GM19463 (cell line): ENCODE data around the gene MRTFA.
"Not testable (repeated sequence)": the region's sequence is repeated elsewhere in the genome, so short reads cannot be mapped to it uniquely, and the experiment has no call there.

Experiments used
- ATAC-seq: cut with Tn5 transposase; IDR thresholded peaks from one replicate; pipeline ENCODE4 v1.9.1; 2021; ENCODE audit warnings: mild to moderate bottlenecking, moderate library complexity; ENCODE audit not compliant: unreplicated experiment

MRTFA gene

GRCh38 chr22:40560994-40561515 lies 75.5 kb downstream of the MRTFA start:
- no peak for ATAC-seq

- no peak for ATAC-seq
Measured at GRCh38 chr22:40560551-40560950, 76.0 kb downstream of the MRTFA start.

GRCh38 chr22:40557972-40558371 lies 78.5 kb downstream of the MRTFA start:
- no peak for ATAC-seq

GRCh38 chr22:40556641-40557040 lies 79.9 kb downstream of the MRTFA start:
- ATAC-seq: no peak

- ATAC-seq: not testable (repeated sequence)
Measured at GRCh38 chr22:40554023-40554422, 82.5 kb downstream of the MRTFA start.

- ATAC-seq: no peak
Measured at GRCh38 chr22:40553014-40553554, 83.4 kb downstream of the MRTFA start.

GRCh38 chr22:40552070-40552469 lies 84.4 kb downstream of the MRTFA start:
- no peak for ATAC-seq

- ATAC-seq: no peak
Measured at GRCh38 chr22:40547729-40548143, 88.8 kb downstream of the MRTFA start.

- ATAC-seq: no peak
Measured at GRCh38 chr22:40544758-40545157, 91.8 kb downstream of the MRTFA start.

GRCh38 chr22:40542821-40543540 lies 93.5 kb downstream of the MRTFA start:
- no peak for ATAC-seq

GRCh38 chr22:40541300-40541699 lies 95.2 kb downstream of the MRTFA start:
- no peak for ATAC-seq

GRCh38 chr22:40540265-40540664 lies 96.3 kb downstream of the MRTFA start:
- no peak for ATAC-seq

- not testable (repeated sequence) for ATAC-seq
Measured at GRCh38 chr22:40536149-40536548, 100.4 kb downstream of the MRTFA start.

- no peak for ATAC-seq
Measured at GRCh38 chr22:40535642-40536041, 100.9 kb downstream of the MRTFA start.

GRCh38 chr22:40535189-40535512 lies 101.4 kb downstream of the MRTFA start:
- ATAC-seq: no peak

- no peak for ATAC-seq
Measured at GRCh38 chr22:40534379-40535188, 101.9 kb downstream of the MRTFA start.

- no peak for ATAC-seq
Measured at GRCh38 chr22:40533712-40534378, 102.7 kb downstream of the MRTFA start.

- ATAC-seq: no peak
Measured at GRCh38 chr22:40531951-40532900, 104.3 kb downstream of the MRTFA start.

- not testable (repeated sequence) for ATAC-seq
Measured at GRCh38 chr22:40530391-40530790, 106.1 kb downstream of the MRTFA start.

- no peak for ATAC-seq
Measured at GRCh38 chr22:40529821-40530220, 106.7 kb downstream of the MRTFA start.
